ENCODE results near the gene ZAR1.
A peak's percentile ranks its signal among the peaks of the same experiment; 100 is the strongest.
"Not testable (repeated sequence)": the region's sequence is repeated elsewhere in the genome, so short reads cannot be mapped to it uniquely, and the experiment has no call there.

The ZAR1 gene

DNA sequence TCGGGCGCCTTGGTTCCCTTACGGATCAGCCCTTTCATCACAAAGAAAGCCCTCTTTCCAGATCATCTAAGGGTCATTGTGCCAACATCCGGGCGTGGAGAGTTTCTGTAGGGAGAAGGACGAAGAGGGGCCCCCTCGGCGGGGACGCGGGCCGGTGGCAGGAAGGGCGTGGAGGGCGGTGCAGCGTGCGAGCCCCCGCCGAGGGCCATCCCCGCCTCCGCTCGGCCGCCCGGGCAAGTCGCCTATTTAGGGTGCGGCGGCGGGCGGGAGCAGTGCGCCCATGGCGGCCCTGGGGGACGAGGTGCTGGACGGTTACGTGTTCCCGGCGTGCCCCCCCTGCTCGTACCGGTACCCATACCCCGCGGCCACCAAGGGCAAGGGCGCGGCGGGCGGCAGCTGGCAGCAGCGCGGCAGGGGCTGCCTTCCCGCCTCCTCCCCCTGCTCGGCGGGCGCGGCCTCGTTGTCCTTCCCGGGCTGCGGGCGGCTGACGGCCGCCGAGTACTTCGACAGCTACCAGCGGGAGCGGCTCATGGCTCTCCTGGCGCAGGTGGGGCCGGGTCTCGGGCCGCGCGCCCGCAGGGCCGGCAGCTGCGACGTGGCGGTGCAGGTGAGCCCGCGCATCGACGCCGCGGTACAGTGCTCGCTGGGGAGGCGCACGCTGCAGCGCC, at the start of gene ZAR1:
TSS of gene ZAR1 (plus strand) at position 241 of the 668 bp plus-strand sequence. CDS start at position 281, 40 bp downstream.
- peak; percentile 21 for DNase-seq

GRCh38 chr4:48440914-48441313, 49.1 kb upstream of the ZAR1 start:
- DNase-seq = not testable (repeated sequence)

GRCh38 chr4:48445704-48446103, 44.3 kb upstream of the ZAR1 start:
- no peak for DNase-seq

GRCh38 chr4:48446642-48447041, 43.4 kb upstream of the ZAR1 start:
- DNase-seq = no peak

DNA sequence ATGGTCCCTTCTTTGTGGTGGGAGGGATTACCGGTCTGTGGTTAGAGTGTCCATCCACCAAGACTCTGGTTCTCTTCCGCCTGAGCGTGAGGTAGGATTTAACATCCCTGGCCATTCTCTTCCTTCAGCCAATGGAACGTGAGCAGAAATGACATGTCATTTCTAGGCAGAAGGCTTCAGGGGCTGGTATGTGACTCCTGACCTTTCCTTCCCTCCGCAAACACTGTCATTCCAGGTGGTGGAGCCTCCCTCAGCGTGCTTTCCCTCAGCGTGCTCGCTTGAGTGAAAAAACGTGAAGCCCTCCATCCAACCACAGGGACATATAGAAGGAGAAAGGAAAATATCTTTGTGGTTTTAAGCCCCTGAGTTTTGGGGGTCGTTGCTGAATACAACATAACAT, 40.9 kb upstream of the ZAR1 start:
- no peak for DNase-seq

DNA sequence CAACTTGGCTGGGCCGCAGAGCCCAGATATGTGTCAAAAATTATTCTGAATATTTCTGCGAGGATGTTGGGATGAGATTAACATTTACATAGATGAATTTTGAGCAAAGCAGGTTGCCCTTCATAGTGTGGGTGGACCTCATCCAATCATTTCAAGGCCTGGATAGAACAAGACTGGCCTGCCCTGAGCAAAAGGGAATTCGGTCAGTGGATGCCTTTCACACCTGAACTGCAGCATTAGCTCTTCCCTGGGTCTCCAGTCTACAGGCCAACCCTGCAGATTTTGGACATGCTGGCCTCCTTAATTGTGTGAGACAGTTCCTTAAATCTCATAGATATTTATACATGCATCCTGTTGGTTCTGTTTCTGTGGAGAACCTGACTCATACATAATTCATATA, 39.3 kb upstream of the ZAR1 start:
- DNase-seq = no peak

GRCh38 chr4:48451656-48452055, 38.4 kb upstream of the ZAR1 start:
- not testable (repeated sequence) for DNase-seq

DNA sequence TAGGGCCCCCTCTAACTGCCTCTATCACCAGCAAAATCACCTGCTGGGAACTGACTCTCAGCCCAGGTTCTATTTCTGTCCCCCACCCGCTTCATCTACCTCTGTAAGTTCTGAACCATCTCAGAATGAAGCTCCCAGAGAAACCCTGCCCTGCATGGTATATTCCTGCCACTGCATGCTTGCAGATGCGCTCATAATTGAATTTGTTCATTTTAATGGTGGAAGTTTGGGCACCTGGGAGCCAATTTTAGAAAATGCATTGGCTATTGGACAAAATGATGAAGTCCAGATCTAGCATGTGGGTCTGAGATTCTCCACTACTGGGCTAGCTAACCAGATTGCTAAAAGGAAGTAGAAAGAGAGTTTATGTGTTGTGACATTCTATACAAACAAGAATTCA, 35.5 kb upstream of the ZAR1 start:
- DNase-seq = no peak

- DNase-seq = no peak
These were observed 29.1 kb upstream of the ZAR1 start for GRCh38 chr4:48461000-48461399.

DNA sequence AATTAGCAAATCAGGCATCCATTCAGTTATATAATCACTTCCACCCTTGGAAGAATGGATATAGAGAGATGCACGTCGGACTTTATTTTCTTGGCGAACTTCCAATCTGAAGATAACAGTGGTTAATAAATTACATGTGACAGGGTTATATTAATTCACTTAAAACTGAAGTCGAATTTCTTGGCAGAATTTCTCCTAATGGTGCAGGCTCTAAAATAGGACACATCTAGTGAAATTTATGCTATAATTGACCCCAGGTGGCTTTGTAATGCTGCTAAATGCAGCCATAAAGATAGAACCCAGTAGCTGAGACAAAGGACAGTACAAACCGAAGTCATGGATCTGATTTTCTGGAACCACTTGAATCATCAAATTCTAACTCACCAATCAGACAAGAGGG, 27.7 kb upstream of the ZAR1 start:
- DNase-seq = no peak

DNA sequence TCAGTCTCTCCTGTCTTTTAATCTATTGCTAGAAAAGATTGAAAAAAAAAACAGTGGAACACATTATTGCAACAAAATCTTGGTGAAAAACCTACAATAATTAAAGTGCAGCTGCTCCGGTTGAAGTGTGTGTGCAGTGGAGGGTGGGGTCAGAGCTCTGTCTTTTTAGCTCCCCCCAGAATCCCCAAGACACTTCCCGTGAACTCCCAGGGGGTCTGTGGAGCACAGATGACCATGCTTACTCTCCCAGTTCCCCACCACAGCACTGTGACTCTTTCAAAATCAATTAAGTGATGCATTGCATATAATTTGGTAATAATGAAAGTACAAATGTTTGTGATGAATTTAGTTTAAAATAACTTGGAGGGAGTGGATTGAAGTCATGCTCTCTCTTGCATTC, 22.6 kb upstream of the ZAR1 start:
- DNase-seq = no peak

DNA sequence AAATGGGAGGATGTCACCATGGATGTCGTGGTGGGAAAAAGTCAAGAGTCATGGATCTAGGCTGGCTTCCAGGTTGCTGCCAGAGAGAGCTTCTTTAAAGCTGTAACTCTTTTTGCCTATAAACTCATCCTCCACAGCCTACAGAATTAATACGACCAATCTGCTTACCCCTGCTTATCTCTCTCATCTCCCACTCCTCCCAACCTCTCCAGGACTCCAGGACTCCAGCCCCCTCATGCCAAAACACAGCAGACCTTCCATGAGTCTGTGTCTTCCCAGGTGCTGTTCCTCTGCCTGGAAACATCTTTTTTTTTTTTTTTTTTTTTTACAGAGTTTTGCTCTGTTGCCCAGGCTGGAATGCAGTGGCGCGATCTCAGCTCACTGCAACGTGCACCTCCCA, 22.2 kb upstream of the ZAR1 start:
- no peak for DNase-seq

- no peak for DNase-seq
These were observed 19.9 kb upstream of the ZAR1 start for GRCh38 chr4:48470137-48470536.

DNA sequence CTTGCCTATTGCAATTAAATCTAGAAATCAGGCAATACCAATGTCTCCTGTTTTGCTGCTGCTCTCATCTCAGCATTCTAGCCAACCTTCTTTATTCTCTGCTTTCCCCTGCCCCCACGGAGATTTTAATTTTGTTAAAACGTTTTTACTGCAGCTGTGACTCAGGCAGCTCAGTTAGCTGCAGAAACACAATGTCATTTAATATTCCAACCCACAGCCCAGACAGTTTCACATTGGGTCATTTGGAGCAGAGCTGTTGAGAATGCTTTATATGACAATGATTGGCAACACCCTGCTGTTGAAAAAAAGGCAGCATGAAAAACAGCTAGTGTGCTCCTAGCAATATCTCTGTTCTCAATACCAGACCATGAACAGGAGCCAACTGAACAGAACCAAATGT, 19.5 kb upstream of the ZAR1 start:
- DNase-seq = no peak

GRCh38 chr4:48472794-48473193, 17.3 kb upstream of the ZAR1 start:
- DNase-seq = no peak

- no peak for DNase-seq
These were observed 14.3 kb upstream of the ZAR1 start for GRCh38 chr4:48475770-48476169.

DNA sequence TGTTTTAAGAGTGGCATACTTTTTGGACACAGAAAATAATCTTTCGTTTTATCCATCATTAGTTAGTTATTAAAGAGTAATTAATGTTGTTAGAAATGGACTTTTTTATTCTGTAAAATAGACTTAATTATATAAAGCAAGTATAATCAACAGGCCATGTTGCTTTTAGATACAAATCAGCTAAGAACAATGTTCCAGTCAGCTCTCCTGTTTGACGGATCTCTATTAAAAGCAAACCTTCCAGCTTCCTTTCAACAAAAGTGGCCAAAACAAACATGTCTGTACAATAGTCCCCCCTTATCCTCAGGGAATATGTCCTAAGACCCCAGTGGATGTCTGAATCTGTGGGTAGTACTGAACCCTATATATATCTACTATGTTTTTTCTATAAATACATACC, 11.8 kb upstream of the ZAR1 start:
- DNase-seq = no peak

GRCh38 chr4:48481581-48481980, 8.5 kb upstream of the ZAR1 start:
- no peak for DNase-seq

DNA sequence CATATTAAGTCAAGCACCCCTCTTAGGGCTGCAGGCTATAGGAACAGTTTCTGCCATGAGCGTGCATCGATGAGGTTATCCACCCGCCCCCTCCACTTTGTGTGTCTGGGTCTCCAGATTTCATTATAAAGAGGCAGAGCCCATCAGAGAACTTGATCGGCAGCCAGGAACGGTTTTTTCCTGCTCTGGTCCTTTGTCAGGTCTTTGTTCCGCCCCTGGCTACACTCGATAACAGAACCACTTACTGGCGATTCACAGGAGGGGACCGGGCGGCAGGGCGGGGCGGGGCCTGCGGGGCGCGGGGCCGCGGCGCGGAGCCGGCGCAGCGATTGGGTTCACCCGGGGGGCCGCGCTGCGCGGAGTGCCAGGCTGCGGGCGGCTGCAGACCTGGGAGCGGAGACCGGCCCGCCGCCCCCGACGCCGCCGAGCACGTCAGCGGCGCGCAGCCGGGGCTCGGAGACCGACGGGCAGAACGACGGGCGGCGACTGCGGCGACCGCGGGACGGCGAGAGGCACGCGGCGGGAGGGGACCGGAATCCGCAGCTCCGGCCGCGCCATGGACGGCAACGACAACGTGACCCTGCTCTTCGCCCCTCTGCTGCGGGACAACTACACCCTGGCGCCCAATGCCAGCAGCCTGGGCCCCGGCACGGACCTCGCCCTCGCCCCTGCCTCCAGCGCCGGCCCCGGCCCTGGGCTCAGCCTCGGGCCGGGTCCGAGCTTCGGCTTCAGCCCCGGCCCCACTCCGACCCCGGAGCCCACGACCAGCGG, 6.9 kb upstream of the ZAR1 start, which contains the start of gene SLC10A4:
TSS of gene SLC10A4 (plus strand) at position 338 of the 771 bp plus-strand sequence. CDS start at position 557, 219 bp downstream.
- DNase-seq = peak; percentile 25

GRCh38 chr4:48483777-48484493, 6.1 kb upstream of the ZAR1 start:
- no peak for DNase-seq

DNA sequence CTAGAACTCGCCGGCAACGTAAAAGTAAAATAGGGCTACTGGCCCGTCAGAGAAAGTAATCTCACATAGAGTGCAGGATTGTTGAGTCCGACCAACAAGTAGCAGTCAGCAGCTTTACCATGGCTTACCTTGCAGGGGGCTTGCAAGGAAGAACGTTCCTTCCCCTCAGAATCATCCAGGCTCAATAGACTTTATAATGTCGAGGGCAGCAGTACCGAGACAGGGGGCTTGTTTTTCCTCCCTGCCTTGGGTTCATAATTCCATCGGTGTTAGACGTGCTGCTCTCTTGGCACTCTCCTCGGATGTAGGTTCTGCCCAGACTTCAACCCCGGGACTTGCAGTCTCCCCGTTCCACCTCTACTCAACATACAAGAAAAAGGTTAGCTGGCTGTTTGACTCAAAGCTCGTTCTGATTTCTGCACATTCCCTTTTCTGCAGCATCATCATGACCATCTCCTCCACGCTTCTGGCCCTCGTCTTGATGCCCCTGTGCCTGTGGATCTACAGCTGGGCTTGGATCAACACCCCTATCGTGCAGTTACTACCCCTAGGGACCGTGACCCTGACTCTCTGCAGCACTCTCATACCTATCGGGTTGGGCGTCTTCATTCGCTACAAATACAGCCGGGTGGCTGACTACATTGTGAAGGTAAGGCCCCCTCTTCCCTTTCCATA, 5.4 kb upstream of the ZAR1 start:
- DNase-seq = no peak

GRCh38 chr4:48489683-48490011, 405 bp upstream of the ZAR1 start:
- DNase-seq = no peak

Data from right hindlimb (tissue), 1 donor.